ENCODE measurements around the gene MARCKS. TPM values are rescaled to one million over a fixed set of nuclear protein-coding genes. Genes with fewer than 3 reads are reported as not detected.
A peak's percentile ranks its signal among the peaks of the same experiment; 100 is the strongest.

MARCKS gene
- total and polyA plus RNA-seq, 7 experiments from 2014 or later, result 0.05 to 31.6 (median 4.7) TPM; not detected in 2

GRCh38 chr6:113870917-113871316 lies 13.8 kb downstream of the MARCKS start:
- DNase-seq (no peak), ATAC-seq (no peak)
- Histone ChIP-seq H3K4me1 (ENCODE audit: control insufficient read depth in 2 of 2, insufficient read depth in 2 of 2, low read length in 2 of 2) (no peaks in the 10 kb centered on the region), H3K27ac (ENCODE audit: low read depth, low read length) (no peak overlapping the region), H3K36me3 (ENCODE audit: control insufficient read depth in 2 of 3, insufficient read depth in 3 of 3, low read length in 3 of 3) (no peaks in the 10 kb centered on the region), H3K27me3 (ENCODE audit: control insufficient read depth in 2 of 2, insufficient read depth in 2 of 2, low read length in 2 of 2) (no peaks in the 10 kb centered on the region), H3K4me3 (ENCODE audit: low read length) (no peak overlapping the region), H3K9me3 (ENCODE audit: control insufficient read depth in 2 of 3, low read length in 3 of 3) (no peaks in the 10 kb centered on the region)
- Mint-ChIP-seq H3K4me3 (no peak overlapping the region), H3K27me3 (peaks cover 27 to 70% (median 45%) of the 10 kb centered on the region in 5 donors), H3K4me1 (peaks cover 0 to 10% (median 7%) of the 10 kb centered on the region in 7 donors), H3K9me3 (no peaks in the 10 kb centered on the region), H3K27ac (no peak overlapping the region), H3K36me3 (no peaks in the 10 kb centered on the region)
- intact Hi-C loops (cut with micrococcal nuclease), result no loop called here
- POLR2A ChIA-PET, result no interaction called here
- CTCF ChIA-PET, result interaction anchor here (0.8 kb wide), 1 partner anchor 1176 kb away, joined by 3 read pairs; no protein-coding TSS in a partner anchor

GRCh38 chr6:113871975-113872374 lies 14.8 kb downstream of the MARCKS start:
- Histone ChIP-seq H3K4me1 (ENCODE audit: control insufficient read depth in 2 of 2, insufficient read depth in 2 of 2, low read length in 2 of 2) (no peaks in the 10 kb centered on the region), H3K36me3 (ENCODE audit: control insufficient read depth in 2 of 3, insufficient read depth in 3 of 3, low read length in 3 of 3) (no peaks in the 10 kb centered on the region), H3K27ac (ENCODE audit: low read depth, low read length) (no peak overlapping the region), H3K4me3 (ENCODE audit: low read length) (no peak overlapping the region), H3K9me3 (ENCODE audit: control insufficient read depth in 2 of 3, low read length in 3 of 3) (no peaks in the 10 kb centered on the region), H3K27me3 (ENCODE audit: control insufficient read depth in 2 of 2, insufficient read depth in 2 of 2, low read length in 2 of 2) (peaks cover 0 to 3% of the 10 kb centered on the region in 2 donors)
- ChIA-PET POLR2A (no interaction called here), CTCF (no interaction called here)
- no peak overlapping the region for H3K4me3 Mint-ChIP-seq
- ATAC-seq (no peak), DNase-seq (no peak)
- intact Hi-C loops (cut with micrococcal nuclease), result no loop called here
- H3K9me3 Mint-ChIP-seq, result no peaks in the 10 kb centered on the region
- H3K27me3 Mint-ChIP-seq, result peaks cover 30 to 63% (median 40%) of the 10 kb centered on the region in 5 donors
- no peaks in the 10 kb centered on the region for H3K36me3 Mint-ChIP-seq
- H3K4me1 Mint-ChIP-seq, result peaks cover 0 to 10% (median 7%) of the 10 kb centered on the region in 7 donors
- no peak overlapping the region for H3K27ac Mint-ChIP-seq

GRCh38 chr6:113873043-113873667 lies 16.0 kb downstream of the MARCKS start:
- peaks cover 0 to under 1% (median 0%) of the 10 kb centered on the region in 11 donors for H3K9me3 Mint-ChIP-seq
- Histone ChIP-seq H3K27me3 (ENCODE audit: control insufficient read depth in 2 of 2, insufficient read depth in 2 of 2, low read length in 2 of 2) (peaks cover 0 to 3% of the 10 kb centered on the region in 2 donors), H3K4me1 (ENCODE audit: control insufficient read depth in 2 of 2, insufficient read depth in 2 of 2, low read length in 2 of 2) (no peaks in the 10 kb centered on the region), H3K36me3 (ENCODE audit: control insufficient read depth in 2 of 3, insufficient read depth in 3 of 3, low read length in 3 of 3) (no peaks in the 10 kb centered on the region), H3K9me3 (ENCODE audit: control insufficient read depth in 2 of 3, low read length in 3 of 3) (no peaks in the 10 kb centered on the region), H3K27ac (ENCODE audit: low read depth, low read length) (no peak overlapping the region), H3K4me3 (ENCODE audit: low read length) (no peak overlapping the region)
- H3K4me3 Mint-ChIP-seq, result peak overlapping the region in 7 of 10 donors; percentile 2 to 50 (median 26)
- H3K27me3 Mint-ChIP-seq, result peaks cover 31 to 58% (median 44%) of the 10 kb centered on the region in 5 donors
- ATAC-seq (peak; percentile 64), DNase-seq (peak in 1 of 9 donors; percentile 12)
- CTCF ChIA-PET, result no interaction called here
- H3K36me3 Mint-ChIP-seq, result no peaks in the 10 kb centered on the region
- POLR2A ChIA-PET, result no interaction called here
- peaks cover 0 to 10% (median 7%) of the 10 kb centered on the region in 7 donors for H3K4me1 Mint-ChIP-seq
- peak overlapping the region in 1 of 9 donors; percentile 39 for H3K27ac Mint-ChIP-seq
- intact Hi-C loops (cut with micrococcal nuclease), result no loop called here

- Histone ChIP-seq H3K4me3 (ENCODE audit: low read length) (no peak overlapping the region), H3K27ac (ENCODE audit: low read depth, low read length) (no peak overlapping the region), H3K9me3 (ENCODE audit: control insufficient read depth in 2 of 3, low read length in 3 of 3) (no peaks in the 10 kb centered on the region), H3K36me3 (ENCODE audit: control insufficient read depth in 2 of 3, insufficient read depth in 3 of 3, low read length in 3 of 3) (no peaks in the 10 kb centered on the region), H3K4me1 (ENCODE audit: control insufficient read depth in 2 of 2, insufficient read depth in 2 of 2, low read length in 2 of 2) (no peaks in the 10 kb centered on the region), H3K27me3 (ENCODE audit: control insufficient read depth in 2 of 2, insufficient read depth in 2 of 2, low read length in 2 of 2) (peaks cover 0 to 3% of the 10 kb centered on the region in 2 donors)
- Mint-ChIP-seq H3K27ac (no peak overlapping the region), H3K36me3 (no peaks in the 10 kb centered on the region), H3K4me3 (no peak overlapping the region), H3K27me3 (peaks cover 26 to 42% (median 40%) of the 10 kb centered on the region in 5 donors), H3K9me3 (peaks cover 0 to 1% (median 0%) of the 10 kb centered on the region in 11 donors), H3K4me1 (peaks cover 0 to 10% (median 7%) of the 10 kb centered on the region in 7 donors)
- DNase-seq, result no peak
- CTCF ChIA-PET, result interaction anchor here (0.5 kb wide), 1 partner anchor 11 kb away, joined by 5 read pairs; no protein-coding TSS in a partner anchor
- no peak for ATAC-seq
- intact Hi-C loops (cut with micrococcal nuclease), result no loop called here
- POLR2A ChIA-PET, result no interaction called here
Observed at GRCh38 chr6:113875470-113875869, 18.3 kb downstream of the MARCKS start.

GRCh38 chr6:113876695-113877094 lies 19.6 kb downstream of the MARCKS start:
- intact Hi-C loops (cut with micrococcal nuclease), result no loop called here
- DNase-seq (no peak), ATAC-seq (no peak)
- no peaks in the 10 kb centered on the region for H3K36me3 Mint-ChIP-seq
- Histone ChIP-seq H3K4me3 (ENCODE audit: low read length) (no peak overlapping the region), H3K4me1 (ENCODE audit: control insufficient read depth in 2 of 2, insufficient read depth in 2 of 2, low read length in 2 of 2) (no peaks in the 10 kb centered on the region), H3K27me3 (ENCODE audit: control insufficient read depth in 2 of 2, insufficient read depth in 2 of 2, low read length in 2 of 2) (peaks cover 0 to 3% of the 10 kb centered on the region in 2 donors), H3K27ac (ENCODE audit: low read depth, low read length) (no peak overlapping the region), H3K36me3 (ENCODE audit: control insufficient read depth in 2 of 3, insufficient read depth in 3 of 3, low read length in 3 of 3) (no peaks in the 10 kb centered on the region), H3K9me3 (ENCODE audit: control insufficient read depth in 2 of 3, low read length in 3 of 3) (no peaks in the 10 kb centered on the region)
- no peak overlapping the region for H3K27ac Mint-ChIP-seq
- peaks cover 0 to 10% (median 7%) of the 10 kb centered on the region in 7 donors for H3K4me1 Mint-ChIP-seq
- H3K9me3 Mint-ChIP-seq, result peaks cover 0 to 1% (median 0%) of the 10 kb centered on the region in 11 donors
- H3K4me3 Mint-ChIP-seq, result no peak overlapping the region
- POLR2A ChIA-PET, result no interaction called here
- peaks cover 35 to 47% (median 40%) of the 10 kb centered on the region in 5 donors for H3K27me3 Mint-ChIP-seq
- CTCF ChIA-PET, result no interaction called here

- Mint-ChIP-seq H3K27me3 (peaks cover 22 to 61% (median 36%) of the 10 kb centered on the region in 5 donors), H3K9me3 (peaks cover 0 to 1% (median 0%) of the 10 kb centered on the region in 11 donors), H3K27ac (no peak overlapping the region), H3K4me3 (no peak overlapping the region), H3K36me3 (no peaks in the 10 kb centered on the region), H3K4me1 (no peaks in the 10 kb centered on the region)
- DNase-seq (peak in 2 of 9 donors; percentile 8 to 33), ATAC-seq (peak; percentile 74)
- Histone ChIP-seq H3K36me3 (ENCODE audit: control insufficient read depth in 2 of 3, insufficient read depth in 3 of 3, low read length in 3 of 3) (no peaks in the 10 kb centered on the region), H3K27ac (ENCODE audit: low read depth, low read length) (no peak overlapping the region), H3K27me3 (ENCODE audit: control insufficient read depth in 2 of 2, insufficient read depth in 2 of 2, low read length in 2 of 2) (peaks cover 0 to 3% of the 10 kb centered on the region in 2 donors), H3K4me3 (ENCODE audit: low read length) (no peak overlapping the region), H3K9me3 (ENCODE audit: control insufficient read depth in 2 of 3, low read length in 3 of 3) (no peaks in the 10 kb centered on the region), H3K4me1 (ENCODE audit: control insufficient read depth in 2 of 2, insufficient read depth in 2 of 2, low read length in 2 of 2) (no peaks in the 10 kb centered on the region)
- intact Hi-C loops (cut with micrococcal nuclease), result loop anchor here (1.0 kb wide), 2 partner anchors 573 to 1699 kb away; no protein-coding TSS in a partner anchor
- POLR2A ChIA-PET, result no interaction called here
- CTCF ChIA-PET, result interaction anchor here (0.6 to 1.2 kb wide), 4 partner anchors 15 to 573 kb away, joined by 3 read pairs; no protein-coding TSS in a partner anchor
Observed at GRCh38 chr6:113879186-113880096, 22.3 kb downstream of the MARCKS start.

All from naive thymus-derived CD4-positive, alpha-beta T cell (primary cell).